ENCODE measurements around the gene TMEM129. TPM values are rescaled to one million over a fixed set of nuclear protein-coding genes. Genes with fewer than 3 reads are reported as not detected.

The TMEM129 gene
- total RNA-seq, 2 experiments from 2014 or later = 39.2 to 44.0 TPM

DNA sequence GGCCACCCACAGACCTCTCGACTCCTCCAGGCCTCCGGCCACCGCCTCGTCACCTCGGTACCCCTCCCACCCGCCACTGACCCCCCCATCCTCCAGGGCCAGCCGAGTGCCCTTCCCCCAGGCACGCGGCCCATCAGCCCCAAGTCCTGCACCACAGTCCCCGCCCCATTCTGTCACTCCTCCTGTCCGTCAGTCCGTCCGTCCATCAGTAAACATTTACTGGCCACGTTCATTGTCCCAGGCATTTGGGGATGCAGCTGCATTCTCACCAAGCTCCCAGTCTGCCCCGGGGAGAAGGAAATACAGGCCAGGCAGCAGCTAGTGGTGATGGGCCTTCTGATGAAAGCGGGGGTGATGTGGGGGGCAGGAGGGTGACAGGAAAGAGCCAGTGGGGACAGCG is 36.7 kb upstream of the TMEM129 start:
- no peaks in the 10 kb centered on the region for H3K36me3 ChIP-seq (ENCODE audit: insufficient read depth, low read length)
- H3K9me3 ChIP-seq (ENCODE audit: low read length) = no peaks in the 10 kb centered on the region
- H4K20me1 ChIP-seq (ENCODE audit: insufficient read depth, low read length) = no peaks in the 10 kb centered on the region
- ChIA-PET CTCF (ENCODE audit: unreplicated experiment) (no interaction called here), POLR2A (no interaction called here)
- DNase-seq (ENCODE audit: low spot score) = no peak
- no peaks in the 10 kb centered on the region for H3K79me2 ChIP-seq (ENCODE audit: insufficient read depth, low read depth, low read length)
- H2AFZ ChIP-seq (ENCODE audit: low read length) = no peak overlapping the region
- no peak overlapping the region for H3K27ac ChIP-seq (ENCODE audit: low read depth, low read length, poor library complexity, severe bottlenecking)
- H3K9me2 ChIP-seq (ENCODE audit: insufficient read depth, low read length) = no peaks in the 10 kb centered on the region
- H3K4me1 ChIP-seq (ENCODE audit: insufficient read depth, low read length, poor library complexity, severe bottlenecking) = no peaks in the 10 kb centered on the region
- BruUV-seq (replicated peaks) = no TSS peak
- no peak overlapping the region for H3K4me2 ChIP-seq (ENCODE audit: low read length)
- TF ChIP-seq EZH2phosphoT487 (IDR thresholded peaks at IDR 0.05; ENCODE audit: borderline replicate concordance, low read depth, low read length) = no peak
- TF ChIP-seq CTCF (conservative IDR thresholded peaks at IDR 0.05; ENCODE audit: low read length) = no peak
- intact Hi-C loops (cut with micrococcal nuclease; ENCODE audit: unreplicated experiment) = no loop called here
- no peak overlapping the region for H3K4me3 ChIP-seq (ENCODE audit: low read depth, low read length, poor library complexity, severe bottlenecking)

GRCh38 chr4:1756893-1757779 is 36.0 kb upstream of the TMEM129 start:
- POLR2A ChIA-PET = no interaction called here
- TF ChIP-seq CTCF (conservative IDR thresholded peaks at IDR 0.05; ENCODE audit: low read length) (no peak), EZH2phosphoT487 (IDR thresholded peaks at IDR 0.05; ENCODE audit: borderline replicate concordance, low read depth, low read length) (no peak)
- Histone ChIP-seq H3K79me2 (ENCODE audit: insufficient read depth, low read depth, low read length) (no peaks in the 10 kb centered on the region), H3K4me1 (ENCODE audit: insufficient read depth, low read length, poor library complexity, severe bottlenecking) (no peaks in the 10 kb centered on the region), H3K27ac (ENCODE audit: low read depth, low read length, poor library complexity, severe bottlenecking) (no peak overlapping the region), H2AFZ (ENCODE audit: low read length) (no peak overlapping the region), H3K36me3 (ENCODE audit: insufficient read depth, low read length) (no peaks in the 10 kb centered on the region), H3K9me3 (ENCODE audit: low read length) (no peaks in the 10 kb centered on the region), H4K20me1 (ENCODE audit: insufficient read depth, low read length) (no peaks in the 10 kb centered on the region), H3K9me2 (ENCODE audit: insufficient read depth, low read length) (no peaks in the 10 kb centered on the region), H3K4me3 (ENCODE audit: low read depth, low read length, poor library complexity, severe bottlenecking) (no peak overlapping the region), H3K4me2 (ENCODE audit: low read length) (no peak overlapping the region)
- intact Hi-C loops (cut with micrococcal nuclease; ENCODE audit: unreplicated experiment) = no loop called here
- CTCF ChIA-PET (ENCODE audit: unreplicated experiment) = no interaction called here
- no peak for DNase-seq (ENCODE audit: low spot score)
- no TSS peak for BruUV-seq (replicated peaks)

DNA sequence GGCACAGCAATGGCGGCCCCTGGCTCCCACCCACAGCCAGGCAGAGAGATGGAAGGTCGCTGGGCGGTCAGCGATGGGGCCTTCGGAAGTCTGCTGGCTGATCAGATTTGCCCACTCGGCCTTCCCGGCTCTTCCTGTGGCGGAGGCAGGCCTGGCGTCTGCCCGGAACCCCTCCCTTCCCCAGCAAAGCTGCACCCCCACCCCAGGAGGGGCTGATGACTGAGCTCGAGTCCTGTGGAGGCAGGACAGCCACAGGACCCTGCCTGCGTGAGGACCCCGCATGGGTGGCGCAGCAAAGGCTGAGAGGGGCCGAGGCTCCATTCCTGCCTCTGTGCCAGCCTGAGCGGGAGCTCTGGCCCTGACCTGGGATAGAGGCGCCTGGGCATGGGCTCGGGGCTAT is 35.0 kb upstream of the TMEM129 start:
- Histone ChIP-seq H4K20me1 (ENCODE audit: insufficient read depth, low read length) (no peaks in the 10 kb centered on the region), H3K79me2 (ENCODE audit: insufficient read depth, low read depth, low read length) (no peaks in the 10 kb centered on the region), H3K4me1 (ENCODE audit: insufficient read depth, low read length, poor library complexity, severe bottlenecking) (no peaks in the 10 kb centered on the region), H3K4me3 (ENCODE audit: low read depth, low read length, poor library complexity, severe bottlenecking) (no peak overlapping the region), H3K9me3 (ENCODE audit: low read length) (no peaks in the 10 kb centered on the region), H3K36me3 (ENCODE audit: insufficient read depth, low read length) (no peaks in the 10 kb centered on the region), H3K9me2 (ENCODE audit: insufficient read depth, low read length) (no peaks in the 10 kb centered on the region), H3K4me2 (ENCODE audit: low read length) (no peak overlapping the region), H3K27ac (ENCODE audit: low read depth, low read length, poor library complexity, severe bottlenecking) (no peak overlapping the region), H2AFZ (ENCODE audit: low read length) (no peak overlapping the region)
- DNase-seq (ENCODE audit: low spot score) = no peak
- no peak for TF ChIP-seq CTCF (conservative IDR thresholded peaks at IDR 0.05; ENCODE audit: low read length)
- TF ChIP-seq EZH2phosphoT487 (IDR thresholded peaks at IDR 0.05; ENCODE audit: borderline replicate concordance, low read depth, low read length) = no peak
- intact Hi-C loops (cut with micrococcal nuclease; ENCODE audit: unreplicated experiment) = no loop called here
- no TSS peak for BruUV-seq (replicated peaks)
- CTCF ChIA-PET (ENCODE audit: unreplicated experiment) = no interaction called here
- POLR2A ChIA-PET = interaction anchor here (0.7 kb wide), 1 partner anchor 92 kb away, joined by 3 read pairs; no protein-coding TSS in a partner anchor

Data from OCI-LY7 (cell line).